Upper lobe of left lung (tissue), 4 donors: Measurements from ENCODE around the gene ERCC6.

ENCODE experiments used
- POLR2A ChIP-seq, 4 donors: fragments of 450-650 bp; IDR thresholded peaks; one replicate each; pipeline ENCODE4 v1.5.1; 2016 to 2017; ENCODE audit warnings: antibody characterized with exemption in 4 of 4, mild to moderate bottlenecking in 2 of 4
- TF ChIP-seq, protein P1 (sequence below), 6 experiments: fragments of 450-650 bp in 4 of 6; fragments of 200-600 bp in 2 of 6; sonication (generic) in 2 of 6; IDR thresholded peaks; one replicate each; pipeline ENCODE4 v1.5.1; 2016 to 2019; ENCODE audit warnings: antibody characterized with exemption in 6 of 6

DNA sequence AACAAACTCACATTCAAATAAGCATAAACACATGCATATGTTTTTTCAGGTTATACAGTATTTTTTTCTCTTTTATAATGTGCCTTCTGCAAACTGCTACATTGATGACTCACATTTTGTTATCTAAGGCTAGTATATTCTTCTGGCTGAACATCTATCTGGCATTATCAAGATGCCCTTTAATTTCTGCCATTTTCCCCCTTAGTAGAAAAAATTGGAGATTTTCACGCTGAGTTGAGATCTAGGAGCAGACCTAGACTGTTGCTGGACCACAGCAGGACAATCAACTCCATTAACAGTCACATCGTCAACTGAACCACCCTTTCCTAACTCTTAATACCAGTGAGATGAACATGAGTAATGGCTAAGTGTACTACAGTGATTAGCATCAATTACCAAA lies 41.6 kb downstream of the ERCC6 start:
- TF ChIP-seq POLR2A (IDR thresholded peaks at IDR 0.05), result no peak
- TF ChIP-seq, protein P1, sequence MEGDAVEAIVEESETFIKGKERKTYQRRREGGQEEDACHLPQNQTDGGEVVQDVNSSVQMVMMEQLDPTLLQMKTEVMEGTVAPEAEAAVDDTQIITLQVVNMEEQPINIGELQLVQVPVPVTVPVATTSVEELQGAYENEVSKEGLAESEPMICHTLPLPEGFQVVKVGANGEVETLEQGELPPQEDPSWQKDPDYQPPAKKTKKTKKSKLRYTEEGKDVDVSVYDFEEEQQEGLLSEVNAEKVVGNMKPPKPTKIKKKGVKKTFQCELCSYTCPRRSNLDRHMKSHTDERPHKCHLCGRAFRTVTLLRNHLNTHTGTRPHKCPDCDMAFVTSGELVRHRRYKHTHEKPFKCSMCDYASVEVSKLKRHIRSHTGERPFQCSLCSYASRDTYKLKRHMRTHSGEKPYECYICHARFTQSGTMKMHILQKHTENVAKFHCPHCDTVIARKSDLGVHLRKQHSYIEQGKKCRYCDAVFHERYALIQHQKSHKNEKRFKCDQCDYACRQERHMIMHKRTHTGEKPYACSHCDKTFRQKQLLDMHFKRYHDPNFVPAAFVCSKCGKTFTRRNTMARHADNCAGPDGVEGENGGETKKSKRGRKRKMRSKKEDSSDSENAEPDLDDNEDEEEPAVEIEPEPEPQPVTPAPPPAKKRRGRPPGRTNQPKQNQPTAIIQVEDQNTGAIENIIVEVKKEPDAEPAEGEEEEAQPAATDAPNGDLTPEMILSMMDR (IDR thresholded peaks at IDR 0.05), result no peak
